SIG-M5 treated with dmso at 0.1 percent for 504 hours (cell line): Measurements from ENCODE around the gene C16orf95.
"Not testable (repeated sequence)": the region's sequence is repeated elsewhere in the genome, so short reads cannot be mapped to it uniquely, and the experiment has no call there.

Experiments
- DNase-seq: peaks from one replicate; lab custom pipeline; 2025; ENCODE audit not compliant: unreplicated experiment; lab: John Stamatoyannopoulos, UW

C16orf95 gene

DNA sequence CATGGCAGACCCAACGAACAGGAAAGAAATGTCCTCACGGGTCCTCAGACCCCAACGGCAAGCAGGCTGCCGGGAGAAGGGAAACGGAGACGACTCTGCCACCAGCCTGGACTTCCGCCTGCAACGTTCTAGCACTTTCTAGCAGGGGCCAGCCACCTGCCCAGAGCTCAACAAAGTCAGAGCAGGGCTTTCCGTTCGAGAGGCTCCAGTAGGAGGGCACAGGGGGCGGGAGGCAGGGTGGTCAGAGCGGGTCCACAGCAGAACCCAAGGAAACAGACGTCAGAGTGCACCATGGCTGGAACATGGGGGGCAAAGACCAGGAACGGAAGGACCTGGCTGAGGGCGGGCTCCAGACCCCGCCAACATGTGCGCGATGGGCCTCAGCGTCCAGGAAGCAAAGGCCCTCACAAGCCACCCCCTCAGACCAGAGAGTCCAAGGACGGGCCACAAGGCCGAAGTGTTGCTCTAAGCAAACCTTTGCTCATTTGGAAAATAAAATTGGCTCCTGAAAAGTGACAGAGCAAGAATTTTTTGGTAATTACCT, 29.4 kb upstream of the C16orf95 start:
- DNase-seq: no peak

GRCh38 chr16:87345726-87346424, 28.7 kb upstream of the C16orf95 start:
- no peak for DNase-seq

DNA sequence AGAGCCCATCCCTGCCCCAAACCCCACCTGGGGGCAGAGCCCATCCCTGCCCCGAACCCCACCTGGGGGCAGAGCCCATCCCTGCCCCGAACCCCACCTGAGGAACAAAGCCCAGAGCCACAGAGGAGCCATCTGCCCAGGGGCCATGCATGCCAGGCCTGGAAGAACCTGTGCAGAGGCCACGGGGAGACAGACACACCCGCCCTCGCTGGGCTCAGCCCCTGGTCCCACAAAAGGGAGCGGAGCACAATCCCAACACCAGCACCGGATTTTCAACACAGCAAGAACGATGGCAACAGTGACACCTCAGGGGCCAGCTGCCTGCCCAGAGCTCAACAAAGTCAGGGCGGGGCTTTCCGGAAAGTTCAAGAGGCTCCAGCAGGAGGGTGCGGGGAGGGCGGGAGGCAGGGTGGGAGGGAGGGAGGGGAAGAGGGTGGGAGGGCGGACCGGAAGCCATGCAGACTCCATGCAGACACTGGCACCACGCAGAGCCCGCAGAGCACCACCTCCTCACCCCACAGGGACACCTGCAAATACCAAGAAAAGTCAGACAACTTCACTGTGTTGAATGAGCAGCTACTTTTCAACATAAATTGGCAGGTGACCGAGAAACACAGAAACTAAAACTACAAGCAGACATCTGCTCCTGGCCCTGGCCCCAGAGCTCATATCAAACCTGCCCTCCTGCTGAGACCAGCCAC, 27.9 kb upstream of the C16orf95 start:
- no peak for DNase-seq

DNA sequence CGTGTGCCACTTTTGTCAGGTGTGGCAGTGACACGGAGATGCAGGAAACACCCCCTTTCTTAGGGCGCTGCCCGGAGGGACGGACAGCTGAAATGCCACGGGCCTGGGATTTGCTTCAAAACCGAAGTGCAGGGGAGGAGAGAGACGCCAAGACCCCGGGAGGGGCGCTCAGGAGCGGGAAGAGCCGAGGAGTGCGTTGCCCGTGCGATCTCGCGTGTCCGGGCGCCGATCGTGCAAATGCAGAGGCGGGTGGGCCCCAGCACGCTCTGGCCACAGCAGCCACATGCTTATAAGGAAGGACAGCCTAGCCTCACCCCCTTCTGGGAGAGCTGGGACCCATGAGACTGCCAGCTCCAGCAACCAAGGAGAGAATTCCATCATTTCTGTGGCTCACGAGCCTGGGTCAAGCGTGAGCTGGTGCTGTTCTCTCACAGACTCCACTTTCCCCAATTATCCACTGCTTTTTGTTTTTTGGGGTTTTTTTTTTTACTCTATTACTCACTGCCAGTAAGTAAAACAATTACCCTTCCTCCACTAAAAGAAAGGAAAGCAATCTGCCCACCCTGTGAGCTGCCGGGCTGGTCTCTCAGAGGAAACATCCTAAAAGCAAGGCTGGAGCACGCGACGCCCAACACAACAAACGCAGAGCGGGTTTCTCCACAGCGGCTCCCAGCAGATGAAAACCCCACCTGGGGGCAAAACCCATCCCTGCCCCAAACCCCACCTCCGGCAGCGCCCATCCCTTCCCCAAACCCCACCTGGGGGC, 27.2 kb upstream of the C16orf95 start:
- DNase-seq: no peak

DNA sequence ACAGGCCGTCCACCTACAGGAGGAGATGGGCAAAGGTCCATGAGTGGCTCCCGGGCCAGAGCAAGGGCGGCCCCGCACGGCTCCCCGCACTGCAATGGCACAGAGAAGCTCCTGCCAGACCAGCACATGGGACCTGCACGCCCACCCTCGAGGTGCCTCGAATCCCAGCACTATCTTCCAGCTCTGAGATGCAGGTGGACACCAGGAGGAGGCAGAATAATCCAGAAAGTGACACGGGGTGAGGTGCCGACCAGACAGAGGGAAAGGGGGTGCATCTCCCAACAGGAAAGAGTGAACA, 26.5 kb upstream of the C16orf95 start:
- no peak for DNase-seq

GRCh38 chr16:87342978-87343752, 26.0 kb upstream of the C16orf95 start:
- DNase-seq: no peak

DNA sequence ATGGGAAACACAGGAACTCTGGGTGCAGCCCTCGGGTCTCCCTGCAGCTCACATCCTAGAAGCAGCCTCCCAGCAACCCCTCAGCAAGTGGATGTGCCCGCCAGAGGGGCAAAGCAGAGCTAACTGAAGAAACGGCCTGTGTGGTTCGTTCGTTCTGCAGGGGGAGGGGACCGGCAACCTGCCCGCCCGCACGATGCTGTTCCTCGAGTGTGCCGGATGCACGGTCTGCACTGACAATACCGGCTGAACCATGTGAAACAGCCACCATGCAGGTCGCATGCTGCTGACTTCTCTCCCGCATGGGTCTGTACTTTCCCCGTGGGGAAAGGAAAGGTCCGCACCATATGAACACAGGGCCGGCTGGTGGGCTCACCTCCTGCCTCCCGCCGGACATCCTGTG, 25.3 kb upstream of the C16orf95 start:
- DNase-seq: no peak

DNA sequence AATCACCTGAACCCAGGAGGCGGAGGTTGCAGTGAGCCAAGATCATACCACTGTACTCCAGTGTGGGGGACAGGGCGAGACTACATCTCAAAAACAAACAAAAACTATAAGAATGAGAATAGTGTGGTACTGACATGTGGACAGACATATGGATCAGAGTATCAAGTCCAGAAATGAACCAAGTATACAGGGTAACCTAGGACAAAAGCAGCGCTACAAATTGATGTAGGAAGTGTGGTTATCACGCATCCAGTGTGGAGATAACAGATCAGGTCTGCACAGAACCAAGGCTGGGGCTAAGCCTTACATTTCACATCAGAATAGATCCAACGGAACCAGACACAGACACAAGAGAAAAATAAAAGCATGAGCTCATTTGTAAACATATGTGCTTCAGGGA, 23.0 kb upstream of the C16orf95 start:
- no peak for DNase-seq

DNA sequence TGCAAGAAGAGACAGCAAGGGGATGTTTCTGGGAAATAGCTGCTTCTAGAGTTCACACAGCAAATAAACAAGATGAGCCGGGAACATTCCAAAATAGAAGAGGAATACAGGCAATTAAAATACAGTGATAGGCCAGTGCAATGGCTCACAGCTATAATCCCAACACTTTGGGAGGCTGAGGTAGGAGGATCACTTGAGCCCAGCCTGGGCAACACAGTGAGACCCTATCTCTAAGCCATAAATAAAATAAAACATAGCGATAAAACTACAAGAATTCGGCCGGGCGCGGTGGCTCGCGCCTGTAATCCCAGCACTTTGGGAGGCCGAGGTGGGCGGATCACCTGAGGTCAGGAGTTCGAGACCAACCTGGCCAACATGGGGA, 22.5 kb upstream of the C16orf95 start:
- DNase-seq: not testable (repeated sequence)

- DNase-seq: no peak
Observed at GRCh38 chr16:87339086-87339723, 22.0 kb upstream of the C16orf95 start.

DNA sequence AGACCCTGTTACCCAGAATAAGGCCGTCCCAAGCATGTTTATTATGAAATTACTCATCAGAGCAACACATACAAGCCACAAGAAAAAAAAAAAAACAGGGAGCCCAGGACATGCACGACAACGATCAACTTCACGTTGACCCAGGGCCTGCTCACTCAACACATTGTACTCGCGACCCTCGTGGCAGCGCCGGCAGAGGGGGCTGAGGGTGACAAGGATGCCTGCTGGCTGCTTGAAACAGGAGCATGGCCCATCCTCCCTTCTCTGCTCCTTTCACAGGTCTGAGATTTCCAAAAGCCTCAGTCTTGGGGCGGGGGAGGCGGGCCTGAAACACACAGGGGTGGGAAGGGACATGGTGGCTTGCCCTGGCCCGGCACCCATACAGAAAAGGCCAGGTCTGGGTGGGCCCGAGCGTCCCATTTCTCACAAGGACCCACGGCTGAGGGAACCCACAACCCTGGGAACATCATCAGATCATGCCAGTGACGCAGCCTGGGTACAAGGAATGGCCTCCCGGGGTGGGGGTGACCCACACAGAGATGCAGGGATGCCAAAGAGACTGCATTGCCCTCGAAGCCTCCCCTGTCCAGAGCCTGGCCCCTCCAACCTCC, 21.1 kb upstream of the C16orf95 start:
- DNase-seq: no peak

GRCh38 chr16:87337262-87337771, 20.1 kb upstream of the C16orf95 start:
- no peak for DNase-seq

- DNase-seq: no peak
Observed at GRCh38 chr16:87336434-87337240, 19.4 kb upstream of the C16orf95 start.

DNA sequence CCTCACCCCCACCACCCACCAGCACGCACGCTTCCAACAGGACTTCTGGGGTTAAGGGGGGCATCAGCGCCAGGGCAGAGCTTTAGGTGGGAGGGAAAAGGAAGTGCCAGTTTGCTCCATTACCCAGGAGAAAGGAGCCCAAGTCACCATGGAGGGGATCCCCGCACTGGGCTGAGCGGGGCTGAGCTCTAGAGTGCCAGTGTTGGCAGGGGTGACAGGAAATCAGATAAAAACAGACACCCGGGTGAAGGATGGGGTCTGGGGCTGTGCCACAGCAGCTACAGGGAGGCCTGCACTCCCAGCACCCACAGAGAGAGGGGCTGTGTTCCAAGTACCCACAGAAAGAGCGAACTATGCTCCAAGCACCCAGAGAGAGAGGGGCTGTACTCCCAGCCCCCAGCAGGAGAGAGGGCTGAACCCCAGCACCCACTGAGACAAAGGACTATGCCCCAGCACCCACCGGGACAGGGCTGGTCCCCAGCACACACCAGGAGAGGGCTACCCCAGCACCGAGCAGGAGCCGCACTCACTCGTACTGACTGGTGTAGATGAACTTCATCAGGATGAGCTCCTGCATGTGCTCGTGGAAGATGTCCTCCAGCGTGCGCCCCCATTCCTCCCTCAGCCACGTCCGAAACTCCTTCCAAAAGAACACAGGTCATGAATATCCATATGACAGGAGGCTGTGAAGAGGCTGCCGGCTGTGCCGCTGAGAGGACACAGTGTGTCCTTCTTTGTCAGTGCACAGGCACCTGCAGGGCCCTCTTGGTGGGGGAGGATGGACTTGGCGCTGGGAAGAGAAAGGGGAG, 18.6 kb upstream of the C16orf95 start:
- DNase-seq: no peak

- no peak for DNase-seq
Observed at GRCh38 chr16:87334651-87335624, 17.7 kb upstream of the C16orf95 start.

- DNase-seq: no peak
Observed at GRCh38 chr16:87333581-87334331, 16.6 kb upstream of the C16orf95 start.

DNA sequence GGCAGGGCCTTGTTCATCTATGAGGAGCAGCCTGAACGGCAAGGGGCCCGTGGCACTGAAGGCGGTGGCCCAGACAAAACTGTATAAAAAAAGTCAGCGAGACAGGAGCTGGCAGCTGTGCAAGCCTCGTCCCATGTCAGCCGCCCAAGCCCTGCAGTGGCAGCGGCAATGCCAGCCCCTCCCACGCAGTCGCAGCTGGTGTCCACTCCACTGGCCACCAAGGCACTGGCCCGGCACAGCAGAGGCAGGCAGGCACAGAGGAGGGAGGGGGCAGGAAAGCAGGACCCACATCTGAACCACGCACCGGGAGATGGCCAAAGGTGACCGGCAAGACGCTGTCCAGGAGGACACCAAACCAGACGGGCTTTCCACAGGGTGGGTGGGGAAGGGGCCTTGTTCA, 15.9 kb upstream of the C16orf95 start:
- no peak for DNase-seq
